GM18502 (cell line): ENCODE results near the gene SYNM.
A peak's percentile ranks its signal among the peaks of the same experiment; 100 is the strongest.

ENCODE experiments used
- ATAC-seq: cut with Tn5 transposase; IDR thresholded peaks from one replicate; pipeline ENCODE4 v1.9.1; 2021; ENCODE audit warnings: mild to moderate bottlenecking; ENCODE audit not compliant: unreplicated experiment, poor library complexity

The SYNM gene

DNA sequence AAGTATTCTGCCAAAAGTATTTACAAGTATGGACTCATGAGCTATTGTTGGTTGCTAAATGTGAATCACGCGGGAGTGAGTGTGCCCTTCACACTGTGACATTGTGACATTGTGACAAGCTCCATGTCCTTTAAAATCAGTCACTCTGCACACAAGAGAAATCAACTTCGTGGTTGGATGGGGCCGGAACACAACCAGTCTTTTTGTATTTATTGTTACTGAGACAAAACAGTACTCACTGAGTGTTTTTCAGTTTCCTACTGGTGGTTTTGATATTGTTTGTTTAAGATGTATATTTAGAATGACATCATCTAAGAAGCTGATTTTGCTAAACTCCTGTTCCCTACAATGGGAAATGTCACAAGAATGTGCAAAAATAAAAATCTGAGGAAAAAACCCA lies 30.3 kb downstream of the SYNM start:
- peak; percentile 89 for ATAC-seq

DNA sequence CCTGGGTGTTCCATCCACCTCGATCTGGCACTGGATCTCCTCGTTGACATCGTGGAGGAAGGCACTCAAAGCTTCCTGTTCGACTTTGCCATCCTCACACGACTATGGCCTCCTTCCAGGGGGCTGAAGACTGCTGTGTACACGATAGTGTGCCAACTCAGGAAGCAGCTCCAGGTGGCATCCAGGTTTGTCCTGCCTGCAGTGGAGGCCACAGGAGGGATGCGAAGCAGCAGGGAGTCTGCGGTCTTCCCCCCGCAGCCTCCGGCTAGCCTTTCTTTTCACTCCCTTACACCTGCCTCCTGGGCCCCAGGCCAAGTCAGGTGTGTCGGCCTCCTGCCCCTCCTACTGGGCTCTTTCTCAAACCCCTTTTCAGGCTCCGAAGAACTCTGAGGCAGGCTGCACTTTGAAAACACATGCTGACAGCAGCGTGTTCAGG lies 32.2 kb downstream of the SYNM start:
- no peak for ATAC-seq

DNA sequence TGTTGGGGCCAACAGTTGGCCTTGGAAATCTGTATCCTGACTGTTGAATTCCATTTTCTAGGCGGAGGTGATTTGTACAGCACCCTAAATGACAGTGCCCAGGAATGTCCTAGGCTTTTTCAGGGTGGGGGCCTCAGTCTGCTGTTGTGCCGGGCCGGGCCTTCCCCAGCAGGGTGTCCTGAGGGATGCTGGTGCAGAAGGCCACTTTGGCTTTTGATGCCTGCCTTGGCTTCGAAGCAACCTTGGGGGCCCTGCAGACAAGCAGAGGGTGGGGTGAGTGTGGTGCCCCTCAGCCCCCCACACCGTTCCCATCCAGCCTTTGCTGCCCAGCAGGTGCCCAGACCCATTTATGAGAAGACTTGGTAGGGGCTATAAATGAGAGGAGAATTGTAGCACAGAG lies 33.0 kb downstream of the SYNM start:
- no peak for ATAC-seq

- no peak for ATAC-seq
These were observed 33.7 kb downstream of the SYNM start for GRCh38 chr15:99138491-99138982.

- no peak for ATAC-seq
These were observed 34.4 kb downstream of the SYNM start for GRCh38 chr15:99139276-99139675.

DNA sequence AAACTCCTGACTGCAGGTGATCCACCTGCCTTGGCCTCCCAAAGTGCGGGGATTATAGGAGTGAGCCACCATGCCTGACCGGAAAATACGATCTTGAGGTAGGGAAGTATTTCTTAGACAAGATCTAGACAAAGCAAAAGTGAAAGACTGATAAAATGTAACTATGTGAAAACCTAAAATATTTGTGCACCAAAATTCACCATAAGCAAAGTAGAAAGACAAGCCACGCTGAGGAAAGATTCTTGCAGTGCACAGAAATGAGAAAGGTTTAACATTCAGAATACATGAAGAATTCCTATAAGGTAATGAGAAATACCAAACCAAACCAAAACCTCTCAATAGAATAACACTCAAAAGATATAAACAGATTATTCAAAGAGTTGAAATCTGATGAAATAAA lies 35.7 kb downstream of the SYNM start:
- ATAC-seq = no peak

GRCh38 chr15:99141943-99142342 lies 37.1 kb downstream of the SYNM start:
- ATAC-seq = no peak

DNA sequence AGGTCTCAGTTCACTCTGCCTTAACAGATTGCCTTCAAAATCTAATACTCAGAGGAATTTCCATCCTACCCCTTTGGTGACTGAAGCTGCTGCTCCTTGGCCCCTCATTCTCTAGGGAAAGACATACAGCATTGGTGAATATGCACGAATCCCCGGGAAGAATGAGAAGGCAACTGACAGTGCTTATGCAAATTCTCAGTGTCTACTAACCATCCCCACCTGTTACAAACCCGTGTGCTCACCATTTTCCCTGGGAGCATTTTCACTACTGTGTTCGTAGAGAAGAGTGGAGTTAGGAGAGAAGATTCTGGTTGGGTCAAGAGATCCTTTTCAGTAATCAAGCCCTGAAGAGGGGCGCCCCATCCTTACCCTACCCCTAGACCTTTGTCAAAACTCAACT lies 37.7 kb downstream of the SYNM start:
- no peak for ATAC-seq

GRCh38 chr15:99143242-99143641 lies 38.4 kb downstream of the SYNM start:
- ATAC-seq = no peak

GRCh38 chr15:99143655-99144610 lies 39.1 kb downstream of the SYNM start:
- no peak for ATAC-seq

DNA sequence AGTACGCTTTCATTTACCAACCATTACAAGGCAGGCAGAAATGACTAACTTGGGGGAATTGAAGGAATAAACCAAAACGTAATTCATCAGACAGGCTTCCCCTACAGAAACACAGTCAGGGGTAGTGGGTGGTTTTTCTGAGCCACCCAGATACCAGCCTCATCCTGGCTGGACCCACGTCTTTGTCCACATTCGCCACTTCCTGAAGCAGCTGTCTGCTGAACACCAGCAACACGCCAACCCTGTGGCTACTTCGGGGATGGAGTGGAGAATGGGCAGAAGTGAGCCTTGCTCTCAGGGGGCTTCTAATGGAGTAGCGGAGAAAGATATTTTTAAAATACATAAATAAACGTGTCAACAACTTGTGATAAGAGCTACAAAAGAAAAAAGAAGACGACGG lies 40.1 kb downstream of the SYNM start:
- ATAC-seq = no peak

- ATAC-seq = no peak
These were observed 40.9 kb downstream of the SYNM start for GRCh38 chr15:99145778-99146177.

- ATAC-seq = no peak
These were observed 41.8 kb downstream of the SYNM start for GRCh38 chr15:99146661-99147060.

DNA sequence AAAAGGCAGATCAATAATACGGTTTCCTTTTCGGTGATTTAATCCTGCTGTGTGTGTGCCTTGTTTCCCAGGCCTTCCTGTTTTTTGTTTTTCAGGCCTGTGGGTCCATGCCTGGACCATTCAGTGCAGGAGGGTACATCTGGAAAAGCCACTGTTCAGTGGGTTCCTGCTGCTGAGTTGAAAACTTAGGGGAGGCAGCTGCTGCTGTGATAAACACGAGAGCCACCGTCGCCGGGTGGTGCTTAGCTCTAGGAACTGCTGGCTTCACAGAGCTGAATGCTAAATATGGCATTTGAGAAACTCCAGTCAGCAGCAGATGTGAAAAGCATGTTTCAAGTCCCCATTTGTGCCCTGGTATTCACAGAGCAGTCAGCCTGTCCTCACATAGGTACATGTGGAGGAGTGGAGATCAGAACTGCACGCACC lies 44.0 kb downstream of the SYNM start:
- no peak for ATAC-seq

DNA sequence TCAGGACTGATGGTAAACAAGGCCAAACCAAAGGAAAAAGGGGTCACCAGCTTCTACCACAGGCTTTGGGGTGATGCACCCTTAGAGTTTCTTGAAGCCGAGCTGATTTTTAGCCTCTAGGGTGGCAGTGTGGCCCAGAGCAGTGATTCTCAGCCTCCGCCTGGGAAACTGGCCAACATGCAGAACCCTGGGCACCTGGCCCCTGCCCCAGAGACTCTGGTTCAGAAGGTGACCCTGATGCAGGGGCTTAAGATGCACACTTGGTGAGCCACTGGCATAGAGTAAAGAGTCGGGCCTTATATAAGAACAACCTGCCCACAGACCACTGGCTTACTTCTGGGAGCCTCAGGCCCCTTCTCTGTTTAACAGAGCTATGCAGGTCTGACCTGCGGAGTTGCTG lies 44.5 kb downstream of the SYNM start:
- no peak for ATAC-seq

GRCh38 chr15:99151156-99151555 lies 46.3 kb downstream of the SYNM start:
- no peak for ATAC-seq

DNA sequence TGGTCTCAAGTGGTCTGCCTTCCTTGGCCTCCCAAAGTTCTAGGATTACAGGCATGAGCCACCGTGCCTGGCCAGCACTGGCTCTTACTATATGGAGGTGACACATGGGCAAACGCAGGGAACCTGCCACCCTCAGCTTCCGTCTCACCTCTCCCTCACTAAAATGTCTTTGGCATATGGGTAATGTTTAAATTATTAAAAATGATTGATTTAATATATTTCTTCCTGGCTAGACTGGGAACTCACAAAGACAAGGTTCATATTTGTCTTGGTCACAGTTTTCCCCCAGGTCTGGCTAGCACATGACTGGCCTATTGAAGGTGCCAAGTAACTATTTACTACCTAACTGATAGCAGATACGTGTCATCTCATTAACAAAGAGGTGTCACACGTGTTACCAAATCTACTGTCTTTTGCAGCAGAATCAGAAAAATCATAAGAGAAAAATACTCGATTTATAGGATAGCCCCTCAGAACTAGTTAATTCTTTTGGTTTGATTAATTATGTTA lies 48.2 kb downstream of the SYNM start:
- no peak for ATAC-seq

DNA sequence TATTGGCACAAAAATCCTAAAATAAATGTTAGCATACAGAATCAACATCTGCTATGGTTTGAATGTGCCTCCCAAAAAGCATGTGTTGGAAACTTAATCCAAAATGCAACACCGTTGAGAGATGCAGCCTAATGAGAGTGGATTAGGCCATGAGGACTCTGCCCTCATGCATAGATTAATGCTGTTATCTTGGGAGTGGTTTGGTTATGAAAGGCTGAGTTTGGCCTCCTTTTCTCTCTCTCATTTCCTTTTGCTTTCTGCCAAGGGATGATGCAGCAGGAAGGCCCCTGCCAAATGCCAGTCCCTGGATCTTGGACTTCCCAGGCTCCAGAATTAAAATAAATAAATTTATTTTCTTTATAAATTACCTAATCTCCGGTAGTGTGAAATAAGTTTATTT lies 49.4 kb downstream of the SYNM start:
- ATAC-seq = no peak

DNA sequence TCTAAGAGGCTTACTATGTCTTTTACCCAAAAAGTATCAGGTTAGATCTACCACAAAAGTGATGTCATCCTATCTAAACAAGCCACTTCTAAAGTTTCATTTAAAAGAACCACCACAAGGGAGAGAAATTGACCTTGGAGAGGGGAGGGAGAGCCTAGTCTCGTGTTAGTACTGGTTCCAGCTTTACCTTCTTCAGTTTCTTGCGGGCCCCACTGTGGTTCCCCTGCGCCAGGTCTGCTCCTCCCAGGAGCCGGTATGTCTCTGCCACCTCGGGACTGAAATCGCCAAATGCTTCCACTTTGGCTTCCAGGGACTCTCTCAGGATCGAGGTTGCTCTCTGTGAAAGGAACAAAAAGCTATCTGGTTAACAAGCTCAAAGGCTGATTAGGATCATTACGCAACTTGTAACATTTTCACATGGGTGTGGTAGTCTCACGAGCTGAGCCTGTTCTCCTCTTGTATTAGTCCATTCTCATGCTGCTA lies 51.1 kb downstream of the SYNM start:
- ATAC-seq = no peak

DNA sequence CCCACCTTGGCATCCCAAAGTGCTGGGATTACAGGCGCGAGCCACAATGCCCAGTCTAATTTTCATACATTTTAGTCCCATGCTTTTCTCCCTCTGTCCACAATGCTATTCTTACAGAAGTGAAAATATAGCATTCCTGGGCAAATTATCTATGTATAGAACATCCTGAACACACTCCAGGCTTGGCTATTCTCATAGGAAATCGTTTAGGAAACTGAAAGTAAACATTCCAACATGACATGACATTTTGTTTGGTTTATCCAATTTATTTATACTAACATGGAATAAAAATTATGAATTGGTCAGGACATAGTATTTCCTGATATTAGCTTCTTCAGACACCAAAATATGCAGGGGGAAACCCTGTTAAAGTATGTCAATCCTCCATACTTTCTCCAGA lies 52.6 kb downstream of the SYNM start:
- ATAC-seq = no peak

- no peak for ATAC-seq
These were observed 53.9 kb downstream of the SYNM start for GRCh38 chr15:99158626-99159412.
